ENCODE measurements around the gene UBE4B. TPM values are rescaled to one million over a fixed set of nuclear protein-coding genes. Genes with fewer than 3 reads are reported as not detected.
A peak's percentile ranks its signal among the peaks of the same experiment; 100 is the strongest.

Gene UBE4B
- 23.5 and 37.0 TPM in 2 replicates for total RNA-seq (2014; rRNA removed; shearing (Covaris generic); ENCODE audit: low replicate concordance)

GRCh38 chr1:10032590-10033358 lies at the start of gene UBE4B:
Gene UBE4B, plus strand, starts transcription at chr1:10032958. Its CDS starts 713 bp downstream, at chr1:10033671.
- peak within 1 kb of the TSS; percentile 85 for H3K4me3 ChIP-seq (ENCODE audit: low read length)

GRCh38 chr1:9984253-9984652 lies 48.5 kb upstream of the UBE4B start:
- Histone ChIP-seq H2AFZ (ENCODE audit: low read length) (no peak overlapping the region), H3K4me1 (ENCODE audit: low read length) (no peaks in the 10 kb centered on the region), H3K9me3 (ENCODE audit: low read length) (no peaks in the 10 kb centered on the region), H4K20me1 (ENCODE audit: insufficient read depth, low read depth, low read length) (no peaks in the 10 kb centered on the region), H3K9me2 (replicated peaks; ENCODE audit: insufficient read depth, low read length) (no peaks in the 10 kb centered on the region), H3K4me2 (ENCODE audit: low read depth, low read length, poor library complexity, severe bottlenecking) (no peak overlapping the region), H3K4me3 (ENCODE audit: low read length) (no peak overlapping the region), H3K36me3 (ENCODE audit: insufficient read depth, low read length) (no peaks in the 10 kb centered on the region), H3K79me2 (ENCODE audit: low read length) (no peaks in the 10 kb centered on the region), H3K27me3 (ENCODE audit: low read length) (no peaks in the 10 kb centered on the region), H3K9ac (ENCODE audit: low read length) (no peak overlapping the region), H3K27ac (ENCODE audit: low read length) (no peak overlapping the region)
- DNase-seq, result no peak

More at GRCh38 chr1:10032590-10033358, at the start of gene UBE4B:
- H3K36me3 ChIP-seq (ENCODE audit: insufficient read depth, low read length), result no peaks in the 10 kb centered on the region
- H3K4me1 ChIP-seq (ENCODE audit: low read length), result peaks cover 16% of the 10 kb centered on the region
- H3K27ac ChIP-seq (ENCODE audit: low read length), result peak within 1 kb of the TSS; percentile 24; the same call in 1 of the 2 replicates
- H3K4me2 ChIP-seq (ENCODE audit: low read depth, low read length, poor library complexity, severe bottlenecking), result peak within 1 kb of the TSS; percentile 78
- no peaks in the 10 kb centered on the region for H3K9me3 ChIP-seq (ENCODE audit: low read length)
- no peaks in the 10 kb centered on the region for H3K27me3 ChIP-seq (ENCODE audit: low read length)
- no peaks in the 10 kb centered on the region for H3K9me2 ChIP-seq (replicated peaks; ENCODE audit: insufficient read depth, low read length)
- H3K79me2 ChIP-seq (ENCODE audit: low read length), result peaks cover 42% of the 10 kb centered on the region
- DNase-seq, result peak; percentile 99
- H2AFZ ChIP-seq (ENCODE audit: low read length), result peak within 1 kb of the TSS; percentile 98
- H4K20me1 ChIP-seq (ENCODE audit: insufficient read depth, low read depth, low read length), result no peaks in the 10 kb centered on the region
- peak within 1 kb of the TSS; percentile 88 for H3K9ac ChIP-seq (ENCODE audit: low read length)

- no peaks in the 10 kb centered on the region for H3K9me3 ChIP-seq (ENCODE audit: low read length)
These were observed 47.8 kb upstream of the UBE4B start for GRCh38 chr1:9985001-9985400.

GRCh38 chr1:9989773-9990172 lies 43.0 kb upstream of the UBE4B start:
- Histone ChIP-seq H4K20me1 (ENCODE audit: insufficient read depth, low read depth, low read length) (no peaks in the 10 kb centered on the region), H3K27me3 (ENCODE audit: low read length) (no peaks in the 10 kb centered on the region)

More at GRCh38 chr1:9985001-9985400, 47.8 kb upstream of the UBE4B start:
- no peak overlapping the region for H3K4me3 ChIP-seq (ENCODE audit: low read length)
- no peak overlapping the region for H3K4me2 ChIP-seq (ENCODE audit: low read depth, low read length, poor library complexity, severe bottlenecking)
- no peak overlapping the region for H3K9ac ChIP-seq (ENCODE audit: low read length)
- no peaks in the 10 kb centered on the region for H3K36me3 ChIP-seq (ENCODE audit: insufficient read depth, low read length)
- no peaks in the 10 kb centered on the region for H4K20me1 ChIP-seq (ENCODE audit: insufficient read depth, low read depth, low read length)
- no peaks in the 10 kb centered on the region for H3K9me2 ChIP-seq (replicated peaks; ENCODE audit: insufficient read depth, low read length)
- no peaks in the 10 kb centered on the region for H3K4me1 ChIP-seq (ENCODE audit: low read length)
- no peak overlapping the region for H3K27ac ChIP-seq (ENCODE audit: low read length)
- no peaks in the 10 kb centered on the region for H3K79me2 ChIP-seq (ENCODE audit: low read length)
- H2AFZ ChIP-seq (ENCODE audit: low read length), result no peak overlapping the region
- H3K27me3 ChIP-seq (ENCODE audit: low read length), result no peaks in the 10 kb centered on the region
- DNase-seq, result no peak

GRCh38 chr1:9990944-9991343 lies 41.8 kb upstream of the UBE4B start:
- no peak for DNase-seq
- no peak overlapping the region for H3K4me3 ChIP-seq (ENCODE audit: low read length)
- H3K79me2 ChIP-seq (ENCODE audit: low read length), result no peaks in the 10 kb centered on the region
- H3K4me2 ChIP-seq (ENCODE audit: low read depth, low read length, poor library complexity, severe bottlenecking), result no peak overlapping the region
- H2AFZ ChIP-seq (ENCODE audit: low read length), result no peak overlapping the region
- H3K27ac ChIP-seq (ENCODE audit: low read length), result no peak overlapping the region
- H3K36me3 ChIP-seq (ENCODE audit: insufficient read depth, low read length), result no peaks in the 10 kb centered on the region
- no peaks in the 10 kb centered on the region for H4K20me1 ChIP-seq (ENCODE audit: insufficient read depth, low read depth, low read length)
- no peak overlapping the region for H3K9ac ChIP-seq (ENCODE audit: low read length)
- H3K9me2 ChIP-seq (replicated peaks; ENCODE audit: insufficient read depth, low read length), result no peaks in the 10 kb centered on the region
- H3K9me3 ChIP-seq (ENCODE audit: low read length), result no peaks in the 10 kb centered on the region
- H3K27me3 ChIP-seq (ENCODE audit: low read length), result no peaks in the 10 kb centered on the region
- no peaks in the 10 kb centered on the region for H3K4me1 ChIP-seq (ENCODE audit: low read length)

More at GRCh38 chr1:9989773-9990172, 43.0 kb upstream of the UBE4B start:
- Histone ChIP-seq H3K4me1 (ENCODE audit: low read length) (no peaks in the 10 kb centered on the region), H3K9me3 (ENCODE audit: low read length) (no peaks in the 10 kb centered on the region), H3K79me2 (ENCODE audit: low read length) (no peaks in the 10 kb centered on the region), H3K9ac (ENCODE audit: low read length) (no peak overlapping the region), H3K4me3 (ENCODE audit: low read length) (no peak overlapping the region), H3K27ac (ENCODE audit: low read length) (no peak overlapping the region), H3K4me2 (ENCODE audit: low read depth, low read length, poor library complexity, severe bottlenecking) (no peak overlapping the region), H3K36me3 (ENCODE audit: insufficient read depth, low read length) (no peaks in the 10 kb centered on the region), H2AFZ (ENCODE audit: low read length) (no peak overlapping the region), H3K9me2 (replicated peaks; ENCODE audit: insufficient read depth, low read length) (no peaks in the 10 kb centered on the region)
- no peak for DNase-seq

GRCh38 chr1:9992910-9993309 lies 39.8 kb upstream of the UBE4B start:
- H3K27ac ChIP-seq (ENCODE audit: low read length), result no peak overlapping the region
- DNase-seq, result no peak
- no peaks in the 10 kb centered on the region for H4K20me1 ChIP-seq (ENCODE audit: insufficient read depth, low read depth, low read length)
- no peak overlapping the region for H2AFZ ChIP-seq (ENCODE audit: low read length)
- H3K9me2 ChIP-seq (replicated peaks; ENCODE audit: insufficient read depth, low read length), result no peaks in the 10 kb centered on the region
- H3K27me3 ChIP-seq (ENCODE audit: low read length), result no peaks in the 10 kb centered on the region
- no peak overlapping the region for H3K9ac ChIP-seq (ENCODE audit: low read length)
- H3K36me3 ChIP-seq (ENCODE audit: insufficient read depth, low read length), result no peaks in the 10 kb centered on the region
- no peaks in the 10 kb centered on the region for H3K4me1 ChIP-seq (ENCODE audit: low read length)
- H3K79me2 ChIP-seq (ENCODE audit: low read length), result no peaks in the 10 kb centered on the region
- H3K9me3 ChIP-seq (ENCODE audit: low read length), result no peaks in the 10 kb centered on the region
- no peak overlapping the region for H3K4me3 ChIP-seq (ENCODE audit: low read length)
- H3K4me2 ChIP-seq (ENCODE audit: low read depth, low read length, poor library complexity, severe bottlenecking), result no peak overlapping the region

GRCh38 chr1:9993561-9994075 lies 39.1 kb upstream of the UBE4B start:
- H2AFZ ChIP-seq (ENCODE audit: low read length), result no peak overlapping the region

GRCh38 chr1:9996624-9997582 lies 35.9 kb upstream of the UBE4B start, which contains the start of gene RBP7:
Gene RBP7, plus strand, starts transcription at chr1:9997228. Its CDS starts 31 bp downstream, at chr1:9997259.
- Histone ChIP-seq H3K9me2 (replicated peaks; ENCODE audit: insufficient read depth, low read length) (no peaks in the 10 kb centered on the region), H3K4me1 (ENCODE audit: low read length) (no peaks in the 10 kb centered on the region), H3K4me3 (ENCODE audit: low read length) (no peak within 1 kb of the TSS), H3K9me3 (ENCODE audit: low read length) (no peaks in the 10 kb centered on the region), H3K36me3 (ENCODE audit: insufficient read depth, low read length) (no peaks in the 10 kb centered on the region), H3K27ac (ENCODE audit: low read length) (no peak within 1 kb of the TSS), H3K4me2 (ENCODE audit: low read depth, low read length, poor library complexity, severe bottlenecking) (no peak within 1 kb of the TSS), H3K79me2 (ENCODE audit: low read length) (no peaks in the 10 kb centered on the region), H2AFZ (ENCODE audit: low read length) (no peak within 1 kb of the TSS), H3K9ac (ENCODE audit: low read length) (no peak within 1 kb of the TSS), H3K27me3 (ENCODE audit: low read length) (no peaks in the 10 kb centered on the region), H4K20me1 (ENCODE audit: insufficient read depth, low read depth, low read length) (no peaks in the 10 kb centered on the region)
- DNase-seq, result no peak

More at GRCh38 chr1:9993561-9994075, 39.1 kb upstream of the UBE4B start:
- H3K9me2 ChIP-seq (replicated peaks; ENCODE audit: insufficient read depth, low read length), result no peaks in the 10 kb centered on the region
- no peaks in the 10 kb centered on the region for H3K9me3 ChIP-seq (ENCODE audit: low read length)
- DNase-seq, result no peak
- no peaks in the 10 kb centered on the region for H3K36me3 ChIP-seq (ENCODE audit: insufficient read depth, low read length)
- no peaks in the 10 kb centered on the region for H3K79me2 ChIP-seq (ENCODE audit: low read length)
- H3K9ac ChIP-seq (ENCODE audit: low read length), result no peak overlapping the region
- no peaks in the 10 kb centered on the region for H4K20me1 ChIP-seq (ENCODE audit: insufficient read depth, low read depth, low read length)
- H3K4me1 ChIP-seq (ENCODE audit: low read length), result no peaks in the 10 kb centered on the region
- no peak overlapping the region for H3K4me3 ChIP-seq (ENCODE audit: low read length)
- H3K27me3 ChIP-seq (ENCODE audit: low read length), result no peaks in the 10 kb centered on the region
- no peak overlapping the region for H3K4me2 ChIP-seq (ENCODE audit: low read depth, low read length, poor library complexity, severe bottlenecking)
- no peak overlapping the region for H3K27ac ChIP-seq (ENCODE audit: low read length)
